ENCODE measurements around the gene OPTC.

OPTC gene

GRCh38 chr1:203526572-203526971 lies 32.6 kb downstream of the OPTC start:
- no peak for DNase-seq (ENCODE audit: low read depth in 2 of 2)
- H3K4me3 ChIP-seq (replicated peaks in 1 of 2; ENCODE audit: low read depth in 2 of 2, low read length in 2 of 2), result no peak overlapping the region
- no peak for TF ChIP-seq CTCF (IDR thresholded peaks at IDR 0.05; ENCODE audit: low read depth, low read length)

- no peak overlapping the region for H3K4me3 ChIP-seq (replicated peaks in 1 of 2; ENCODE audit: low read depth in 2 of 2, low read length in 2 of 2)
- DNase-seq (ENCODE audit: low read depth in 2 of 2), result no peak
- TF ChIP-seq CTCF (IDR thresholded peaks at IDR 0.05; ENCODE audit: low read depth, low read length), result no peak
Measured at GRCh38 chr1:203527013-203527412, 33.1 kb downstream of the OPTC start.

GRCh38 chr1:203528063-203528462 lies 34.1 kb downstream of the OPTC start:
- no peak for TF ChIP-seq CTCF (IDR thresholded peaks at IDR 0.05; ENCODE audit: low read depth, low read length)
- no peak for DNase-seq (ENCODE audit: low read depth in 2 of 2)
- H3K4me3 ChIP-seq (replicated peaks in 1 of 2; ENCODE audit: low read depth in 2 of 2, low read length in 2 of 2), result no peak overlapping the region

DNA sequence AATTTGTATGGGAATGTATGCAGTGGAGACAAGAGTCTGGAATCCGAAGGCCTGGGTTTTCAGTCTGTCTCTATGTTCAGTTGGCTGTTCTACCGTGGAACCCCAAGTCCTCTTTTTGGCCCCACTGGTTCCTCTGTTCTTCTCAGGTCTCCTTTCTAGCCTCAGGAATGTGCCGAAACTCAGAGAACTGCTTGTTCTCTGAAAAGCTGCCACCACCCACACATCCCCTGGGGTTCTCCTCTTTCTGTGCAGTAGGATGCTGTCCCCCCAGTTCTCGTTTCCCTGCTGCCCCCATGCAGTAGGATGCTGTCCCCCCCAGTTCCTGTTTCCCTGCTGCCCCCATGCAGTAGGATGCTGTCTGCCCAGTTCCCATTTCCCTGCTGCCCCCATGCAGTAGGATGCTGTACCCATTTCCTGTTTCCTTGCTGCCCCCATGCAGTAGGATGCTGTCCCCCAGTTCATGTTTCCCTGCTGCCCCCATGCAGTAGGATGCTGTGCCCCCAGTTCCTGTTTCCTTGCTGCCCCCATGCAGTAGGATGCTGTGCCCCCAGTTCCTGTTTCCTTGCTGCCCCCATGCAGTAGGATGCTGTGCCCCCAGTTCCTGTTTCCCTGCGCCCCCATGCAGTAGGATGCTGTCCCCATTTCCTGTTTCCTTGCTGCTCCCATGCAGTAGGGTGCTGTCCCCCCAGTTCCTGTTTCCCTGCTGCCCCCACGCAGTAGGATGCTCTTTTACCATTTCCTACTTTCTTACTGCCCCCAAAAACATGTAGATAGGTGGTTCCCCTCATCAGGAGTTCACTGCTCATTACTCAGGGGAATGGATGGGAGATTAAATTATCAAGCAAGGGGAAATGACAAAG lies 35.3 kb downstream of the OPTC start:
- H3K4me3 ChIP-seq (replicated peaks in 1 of 2; ENCODE audit: low read depth in 2 of 2, low read length in 2 of 2), result no peak overlapping the region
- TF ChIP-seq CTCF (IDR thresholded peaks at IDR 0.05; ENCODE audit: low read depth, low read length), result no peak
- DNase-seq (ENCODE audit: low read depth in 2 of 2), result no peak

GRCh38 chr1:203531063-203531462 lies 37.1 kb downstream of the OPTC start:
- no peak for DNase-seq (ENCODE audit: low read depth in 2 of 2)
- TF ChIP-seq CTCF (IDR thresholded peaks at IDR 0.05; ENCODE audit: low read depth, low read length), result no peak

GRCh38 chr1:203534012-203534411 lies 40.1 kb downstream of the OPTC start:
- no peak for TF ChIP-seq CTCF (IDR thresholded peaks at IDR 0.05; ENCODE audit: low read depth, low read length)
- DNase-seq (ENCODE audit: low read depth in 2 of 2), result no peak
- no peak overlapping the region for H3K4me3 ChIP-seq (replicated peaks in 1 of 2; ENCODE audit: low read depth in 2 of 2, low read length in 2 of 2)

More at GRCh38 chr1:203531063-203531462, 37.1 kb downstream of the OPTC start:
- no peak overlapping the region for H3K4me3 ChIP-seq (replicated peaks in 1 of 2; ENCODE audit: low read depth in 2 of 2, low read length in 2 of 2)

Measured in cardiac fibroblast (primary cell).